NT2/D1 (cell line): ENCODE results near the gene CCDC28A.

Experiments
- DNase-seq: peaks from one replicate; pipeline ENCODE4 v3.0.0-alpha.2; 2011; ENCODE audit warnings: low read depth, low spot score
- H3K27me3 ChIP-seq: 2 replicates; pipeline ENCODE4 v1.6.0; 2011; ENCODE audit warnings: mild to moderate bottlenecking; ENCODE audit not compliant: insufficient read length, insufficient read depth
- H3K36me3 ChIP-seq: 2 replicates; pipeline ENCODE4 v1.6.1; 2011; ENCODE audit warnings: mild to moderate bottlenecking, low read length, mixed read lengths; ENCODE audit not compliant: insufficient read depth, insufficient read length
- H3K4me1 ChIP-seq: 2 replicates; pipeline ENCODE4 v1.5.1; 2011; ENCODE audit not compliant: insufficient read depth, insufficient read length
- H3K4me3 ChIP-seq: 2 replicates; pipeline ENCODE4 v1.5.1; 2011; ENCODE audit warnings: low read depth; ENCODE audit not compliant: insufficient read length
- H3K9ac ChIP-seq: 2 replicates; pipeline ENCODE4 v1.6.0; 2011; ENCODE audit warnings: low read depth; ENCODE audit not compliant: insufficient read length
- H3K9me3 ChIP-seq: 2 replicates; pipeline ENCODE4 v1.5.1; 2011; ENCODE audit warnings: mild to moderate bottlenecking, low read length; ENCODE audit not compliant: insufficient read depth
- SUZ12 ChIP-seq: IDR thresholded peaks from 2 replicates; pipeline ENCODE4 v1.6.1; 2011; ENCODE audit not compliant: insufficient read length, insufficient read depth; ENCODE audit errors: extremely low read depth
- YY1 ChIP-seq: IDR thresholded peaks from 2 replicates; pipeline ENCODE4 v1.6.1; 2011; ENCODE audit not compliant: insufficient read length, insufficient read depth
- ZNF274 ChIP-seq: IDR thresholded peaks from 2 replicates; pipeline ENCODE4 v1.6.1; 2011; ENCODE audit warnings: mild to moderate bottlenecking, low read depth, low read length

The CCDC28A gene

GRCh38 chr6:138796771-138797170 is 23.2 kb downstream of the CCDC28A start:
- H3K9ac ChIP-seq, result no peak overlapping the region
- H3K4me1 ChIP-seq, result no peaks in the 10 kb centered on the region
- TF ChIP-seq ZNF274 (no peak), SUZ12 (no peak), YY1 (no peak)
- H3K9me3 ChIP-seq, result no peaks in the 10 kb centered on the region
- peaks cover 15% of the 10 kb centered on the region for H3K27me3 ChIP-seq
- no peak overlapping the region for H3K4me3 ChIP-seq
- H3K36me3 ChIP-seq, result no peaks in the 10 kb centered on the region
- DNase-seq, result no peak

DNA sequence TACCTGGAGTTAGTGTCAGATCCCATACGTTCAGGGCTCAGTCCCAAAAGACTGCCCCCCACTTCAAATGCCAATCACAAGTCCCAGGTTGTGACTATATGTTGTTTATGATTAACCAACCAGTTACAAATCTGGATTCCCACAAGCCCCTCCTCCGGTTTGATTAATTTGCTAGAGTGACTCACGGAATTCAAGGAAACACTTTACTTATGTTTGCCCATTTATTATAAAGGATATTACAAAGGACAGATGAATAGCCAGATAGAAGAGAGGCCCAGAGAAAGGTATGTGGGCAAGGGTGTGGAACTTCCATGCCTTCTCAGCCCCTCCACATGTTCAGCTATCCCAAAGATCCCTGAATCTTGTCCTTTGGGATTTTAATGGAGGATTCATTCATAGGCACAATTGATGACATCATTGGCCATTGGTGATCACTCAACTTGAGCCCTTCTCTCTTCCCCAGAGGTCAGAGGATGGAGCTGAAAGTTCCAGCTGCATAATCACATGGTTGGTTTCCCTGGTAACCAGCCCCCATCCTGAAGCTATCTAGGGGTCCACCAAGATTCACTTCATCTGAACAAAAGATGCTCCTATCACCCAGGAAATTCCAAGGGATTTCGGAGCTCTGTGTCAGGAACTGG is 24.4 kb downstream of the CCDC28A start:
- TF ChIP-seq ZNF274 (no peak), SUZ12 (no peak), YY1 (no peak)
- H3K27me3 ChIP-seq, result peaks cover 15% of the 10 kb centered on the region
- no peak overlapping the region for H3K9ac ChIP-seq
- H3K4me1 ChIP-seq, result no peaks in the 10 kb centered on the region
- no peaks in the 10 kb centered on the region for H3K36me3 ChIP-seq
- no peaks in the 10 kb centered on the region for H3K9me3 ChIP-seq
- no peak overlapping the region for H3K4me3 ChIP-seq
- DNase-seq, result no peak

DNA sequence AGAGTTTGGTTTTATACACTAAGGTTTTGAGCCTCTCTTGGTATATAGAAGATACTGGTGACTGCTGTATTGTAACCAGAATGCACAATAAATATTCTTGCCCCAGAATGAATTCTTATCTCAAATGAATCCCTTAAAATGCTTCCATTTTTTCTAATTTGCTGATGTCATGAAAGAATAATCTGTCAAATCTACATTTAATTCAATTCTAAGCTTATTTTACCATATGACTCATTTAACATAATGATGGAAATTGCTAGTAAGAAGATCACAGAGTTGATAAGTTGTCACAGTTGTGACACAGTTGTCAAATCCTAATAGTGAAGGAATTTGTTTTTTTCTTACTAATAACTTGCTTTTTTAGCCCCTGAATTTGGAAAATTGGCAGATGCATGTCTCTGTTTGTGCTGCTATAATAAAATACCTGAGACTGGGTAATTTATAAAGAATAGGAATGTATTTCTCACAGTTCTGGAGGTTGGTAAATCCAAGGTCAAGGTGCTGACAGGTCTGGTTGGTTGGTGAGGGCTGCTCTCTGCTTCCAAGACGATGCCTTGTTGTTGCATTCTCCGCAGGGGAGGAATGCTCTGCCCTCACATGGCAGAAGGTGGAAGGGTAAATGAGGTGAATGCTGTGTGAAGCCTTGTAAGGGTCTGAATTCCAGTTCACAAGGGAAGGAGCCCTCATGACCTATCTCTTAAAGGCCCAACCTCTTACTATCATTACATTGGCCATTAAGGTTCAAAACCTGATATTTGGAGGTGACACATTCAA is 27.0 kb downstream of the CCDC28A start:
- no peak for TF ChIP-seq ZNF274
- TF ChIP-seq YY1, result no peak
- no peak for TF ChIP-seq SUZ12
- peak; percentile 27 for DNase-seq
- Histone ChIP-seq H3K4me3 (no peak overlapping the region), H3K27me3 (peaks cover 13% of the 10 kb centered on the region), H3K9me3 (no peaks in the 10 kb centered on the region), H3K4me1 (no peaks in the 10 kb centered on the region), H3K9ac (no peak overlapping the region), H3K36me3 (no peaks in the 10 kb centered on the region)

DNA sequence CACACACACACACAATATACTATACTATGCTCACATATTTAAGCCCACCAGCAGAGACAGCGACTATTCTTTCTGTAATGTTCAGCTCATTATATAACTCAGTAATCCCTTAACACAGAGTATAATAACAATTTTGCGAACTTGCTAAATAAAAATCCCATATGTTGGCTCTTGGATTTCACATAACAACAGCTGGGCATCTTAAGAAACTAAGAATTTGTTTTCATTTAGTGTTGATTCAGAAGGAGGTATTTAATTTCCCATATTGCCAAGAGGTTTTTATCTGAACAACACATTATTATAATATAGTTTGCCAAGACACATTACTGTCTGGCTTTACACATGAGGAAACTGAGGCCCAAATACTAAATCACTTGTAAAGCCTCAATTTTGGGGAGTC is 29.8 kb downstream of the CCDC28A start:
- H3K27me3 ChIP-seq, result no peaks in the 10 kb centered on the region
- no peaks in the 10 kb centered on the region for H3K9me3 ChIP-seq
- no peak for DNase-seq
- TF ChIP-seq SUZ12, result no peak
- TF ChIP-seq YY1, result no peak
- TF ChIP-seq ZNF274, result no peak
- no peaks in the 10 kb centered on the region for H3K36me3 ChIP-seq
- no peaks in the 10 kb centered on the region for H3K4me1 ChIP-seq
- no peak overlapping the region for H3K9ac ChIP-seq
- H3K4me3 ChIP-seq, result no peak overlapping the region

DNA sequence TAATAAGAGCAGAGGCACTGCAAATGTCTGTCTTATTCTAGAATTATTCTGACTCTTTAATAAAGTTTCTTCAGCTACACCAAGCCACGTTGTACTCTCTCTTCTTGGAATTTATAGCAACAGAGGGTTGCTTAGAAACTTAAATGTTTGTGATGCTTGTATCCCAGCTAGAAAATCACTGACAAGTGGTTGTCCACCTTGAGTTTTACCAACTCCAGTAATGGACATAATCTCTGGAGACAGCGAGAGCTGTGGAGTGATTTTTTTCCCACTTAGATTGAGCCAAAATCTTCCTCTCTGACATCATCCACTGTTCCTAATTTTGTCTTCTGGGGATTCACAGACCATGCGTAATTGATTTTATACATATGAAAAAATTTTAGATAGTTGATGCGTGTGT is 30.3 kb downstream of the CCDC28A start:
- Histone ChIP-seq H3K36me3 (no peaks in the 10 kb centered on the region), H3K4me1 (no peaks in the 10 kb centered on the region), H3K9me3 (no peaks in the 10 kb centered on the region), H3K4me3 (no peak overlapping the region), H3K27me3 (no peaks in the 10 kb centered on the region), H3K9ac (no peak overlapping the region)
- TF ChIP-seq ZNF274 (no peak), YY1 (no peak), SUZ12 (no peak)
- no peak for DNase-seq

GRCh38 chr6:138805016-138805765 is 31.6 kb downstream of the CCDC28A start:
- H3K9me3 ChIP-seq, result no peaks in the 10 kb centered on the region
- no peaks in the 10 kb centered on the region for H3K4me1 ChIP-seq
- no peaks in the 10 kb centered on the region for H3K36me3 ChIP-seq
- TF ChIP-seq YY1 (no peak), ZNF274 (no peak), SUZ12 (no peak)
- no peak overlapping the region for H3K4me3 ChIP-seq
- no peak overlapping the region for H3K9ac ChIP-seq
- no peak for DNase-seq
- H3K27me3 ChIP-seq, result no peaks in the 10 kb centered on the region

- Histone ChIP-seq H3K27me3 (no peaks in the 10 kb centered on the region), H3K9ac (no peak overlapping the region)
These were observed 33.3 kb downstream of the CCDC28A start for GRCh38 chr6:138806889-138807288.

More at GRCh38 chr6:138806889-138807288, 33.3 kb downstream of the CCDC28A start:
- H3K9me3 ChIP-seq, result no peaks in the 10 kb centered on the region
- no peak for TF ChIP-seq SUZ12
- TF ChIP-seq ZNF274, result no peak
- TF ChIP-seq YY1, result no peak
- H3K4me1 ChIP-seq, result no peaks in the 10 kb centered on the region
- DNase-seq, result no peak
- no peaks in the 10 kb centered on the region for H3K36me3 ChIP-seq
- no peak overlapping the region for H3K4me3 ChIP-seq
